Measurements from ENCODE around the gene COL5A1.

COL5A1 gene

GRCh38 chr9:134826336-134827285, 185.0 kb downstream of the COL5A1 start:
- no peak for DNase-seq

GRCh38 chr9:134827559-134827958, 186.0 kb downstream of the COL5A1 start:
- no peak for DNase-seq

- DNase-seq, result no peak
These were observed 186.4 kb downstream of the COL5A1 start for GRCh38 chr9:134827993-134828392.

GRCh38 chr9:134828892-134829291, 187.3 kb downstream of the COL5A1 start:
- DNase-seq, result no peak

GRCh38 chr9:134829356-134829937, 187.8 kb downstream of the COL5A1 start:
- DNase-seq, result no peak

GRCh38 chr9:134830126-134830525, 188.5 kb downstream of the COL5A1 start:
- no peak for DNase-seq

GRCh38 chr9:134830926-134831720, 189.5 kb downstream of the COL5A1 start:
- no peak for DNase-seq

- no peak for DNase-seq
These were observed 190.9 kb downstream of the COL5A1 start for GRCh38 chr9:134832471-134832870.

- DNase-seq, result no peak
These were observed 191.8 kb downstream of the COL5A1 start for GRCh38 chr9:134833294-134833880.

GRCh38 chr9:134834217-134834956, 192.8 kb downstream of the COL5A1 start:
- DNase-seq, result no peak

GRCh38 chr9:134834957-134835419, 193.4 kb downstream of the COL5A1 start:
- DNase-seq, result no peak

GRCh38 chr9:134835448-134835847, 193.8 kb downstream of the COL5A1 start:
- DNase-seq, result no peak

- DNase-seq, result no peak
These were observed 194.4 kb downstream of the COL5A1 start for GRCh38 chr9:134835987-134836386.

- DNase-seq, result no peak
These were observed 194.9 kb downstream of the COL5A1 start for GRCh38 chr9:134836406-134836970.

GRCh38 chr9:134837529-134837928, 195.9 kb downstream of the COL5A1 start:
- no peak for DNase-seq

GRCh38 chr9:134838651-134839454, 197.2 kb downstream of the COL5A1 start:
- no peak for DNase-seq

GRCh38 chr9:134839455-134840125, 198.0 kb downstream of the COL5A1 start:
- no peak for DNase-seq

- DNase-seq, result no peak
These were observed 198.9 kb downstream of the COL5A1 start for GRCh38 chr9:134840511-134840910.

- DNase-seq, result no peak
These were observed 199.7 kb downstream of the COL5A1 start for GRCh38 chr9:134841180-134841904.

GRCh38 chr9:134842321-134842720, 200.7 kb downstream of the COL5A1 start:
- no peak for DNase-seq

Measured in activated CD4-positive, CD25-positive, alpha-beta regulatory T cell (primary cell).